HFFc6 (cell line): ENCODE results near the gene NDUFB3. TPM values are rescaled to one million over a fixed set of nuclear protein-coding genes. Genes with fewer than 3 reads are reported as not detected.

Experiments
- DNase-seq: peaks from one replicate; pipeline ENCODE4 v3.0.0-alpha.2; 2018
- H3K27ac Mint-ChIP-seq: 2 replicates; pipeline ENCODE4 v1.8.0; 2020; ENCODE audit warnings: mild to moderate bottlenecking, mixed read lengths
- H3K27me3 Mint-ChIP-seq: 2 replicates; pipeline ENCODE4 v1.8.0; 2021; ENCODE audit warnings: mild to moderate bottlenecking, moderate library complexity, mixed read lengths; ENCODE audit not compliant: insufficient read depth
- H3K36me3 Mint-ChIP-seq: 2 replicates; pipeline ENCODE4 v1.8.0; 2021; ENCODE audit warnings: low read depth, mixed read lengths
- H3K4me1 Mint-ChIP-seq: 2 replicates; pipeline ENCODE4 v1.8.0; 2020; ENCODE audit warnings: low read depth, mixed read lengths
- H3K4me3 Mint-ChIP-seq: 2 replicates; pipeline ENCODE4 v1.8.0; 2020; ENCODE audit warnings: mild to moderate bottlenecking, moderate library complexity, mixed read lengths
- H3K9me3 Mint-ChIP-seq: 2 replicates; pipeline ENCODE4 v1.8.0; 2020; ENCODE audit warnings: mild to moderate bottlenecking, mixed read lengths
- CTCF ChIP-seq: fragments of 200-600 bp; sonication (generic); IDR thresholded peaks from 2 replicates; pipeline ENCODE4 v1.5.0; 2021; ENCODE audit warnings: antibody characterized with exemption, mild to moderate bottlenecking
- total RNA-seq, 6 experiments: library from RNA; stranded (reverse); fragmentation: NEBNext Ultra II Directional; extraction: Animal tissue kit (Norgen Biotek cat#: 25700); gene quantifications; 2 replicates in 1 of 6; 3 replicates in 5 of 6; pipeline ENCODE4 v1.2.3, GENCODE V29; 2021

The NDUFB3 gene
- total RNA-seq, 6 experiments from 2014 or later, result 132 to 167 (median 151) TPM

- Mint-ChIP-seq H3K27me3 (no peaks in the 10 kb centered on the region), H3K4me1 (no peaks in the 10 kb centered on the region), H3K4me3 (no peak overlapping the region), H3K36me3 (peaks cover 7% of the 10 kb centered on the region; the same call in 1 of the 2 replicates), H3K9me3 (no peaks in the 10 kb centered on the region), H3K27ac (no peak overlapping the region)
- DNase-seq, result no peak
- TF ChIP-seq CTCF, result no peak
Observed at GRCh38 chr2:201105759-201106158, 34.0 kb downstream of the NDUFB3 start.

DNA sequence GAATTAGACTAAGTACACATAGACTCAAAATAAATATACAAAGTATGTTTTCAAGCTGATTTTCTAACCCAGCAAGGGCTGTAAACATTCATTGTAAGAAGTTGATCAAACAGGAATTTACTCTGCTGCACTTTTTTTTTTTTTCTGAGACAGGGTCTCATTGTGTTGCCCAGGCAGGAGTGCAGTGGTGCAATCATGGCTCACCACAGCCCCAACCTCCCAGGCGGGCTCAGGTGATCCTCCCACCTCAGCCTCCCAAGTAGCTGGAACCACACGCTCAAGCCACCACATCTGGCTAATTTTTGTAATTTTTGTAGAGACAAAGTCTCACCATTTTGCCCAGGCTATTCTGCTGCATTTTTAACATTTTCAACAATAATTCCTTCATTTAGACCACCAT, 35.8 kb downstream of the NDUFB3 start:
- TF ChIP-seq CTCF, result no peak
- no peaks in the 10 kb centered on the region for H3K4me1 Mint-ChIP-seq
- no peak overlapping the region for H3K4me3 Mint-ChIP-seq
- peaks cover 7% of the 10 kb centered on the region; the same call in 1 of the 2 replicates for H3K36me3 Mint-ChIP-seq
- no peaks in the 10 kb centered on the region for H3K27me3 Mint-ChIP-seq
- no peak for DNase-seq
- H3K9me3 Mint-ChIP-seq, result no peaks in the 10 kb centered on the region
- H3K27ac Mint-ChIP-seq, result no peak overlapping the region

DNA sequence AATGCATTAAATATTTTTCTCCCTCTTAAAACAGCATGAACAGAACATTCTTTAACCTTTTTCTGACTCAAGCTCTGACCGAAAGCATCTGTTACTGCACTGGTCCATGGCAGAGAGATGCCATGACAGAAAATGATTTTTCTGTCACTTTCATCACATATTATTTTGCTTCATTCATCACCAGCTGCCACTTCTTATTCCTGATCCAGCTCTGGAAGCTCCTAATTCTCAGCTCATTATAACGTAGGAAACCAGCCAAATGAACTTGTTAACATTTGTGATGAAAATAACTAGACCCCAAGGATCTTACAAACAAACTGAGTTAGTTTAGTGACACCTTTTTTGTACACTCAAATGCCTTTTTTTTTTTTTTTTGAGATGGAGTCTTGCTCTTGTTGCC, 36.5 kb downstream of the NDUFB3 start:
- H3K27ac Mint-ChIP-seq, result no peak overlapping the region
- 0 out of 2 replicates have a peak, but pooled peaks cover under 1% of the 10 kb centered on the region for H3K4me1 Mint-ChIP-seq
- H3K27me3 Mint-ChIP-seq, result no peaks in the 10 kb centered on the region
- H3K9me3 Mint-ChIP-seq, result no peaks in the 10 kb centered on the region
- H3K36me3 Mint-ChIP-seq, result peaks cover 7% of the 10 kb centered on the region; the same call in 1 of the 2 replicates
- no peak for TF ChIP-seq CTCF
- no peak for DNase-seq
- H3K4me3 Mint-ChIP-seq, result no peak overlapping the region

DNA sequence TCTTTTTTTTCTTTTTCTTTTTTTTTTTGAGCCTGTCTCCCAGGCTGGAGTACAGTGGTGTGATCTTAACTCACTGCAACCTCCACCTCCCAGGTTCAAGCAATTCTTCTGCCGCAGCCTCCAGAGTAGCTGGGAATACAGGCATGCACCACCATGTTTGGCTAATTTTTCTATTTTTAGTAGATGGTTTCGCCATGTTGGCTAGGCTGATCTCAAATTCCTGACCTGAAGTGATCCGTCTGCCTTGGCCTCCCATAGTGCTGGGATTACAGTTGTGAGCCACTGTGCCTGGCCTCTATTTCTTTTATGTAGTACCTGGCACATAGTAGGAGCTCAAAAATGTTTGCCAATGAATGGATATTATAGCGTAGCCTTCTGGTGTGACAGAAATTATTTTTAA, 37.4 kb downstream of the NDUFB3 start:
- Mint-ChIP-seq H3K9me3 (no peaks in the 10 kb centered on the region), H3K4me3 (no peak overlapping the region), H3K27ac (no peak overlapping the region), H3K4me1 (0 out of 2 replicates have a peak, but pooled peaks cover 5% of the 10 kb centered on the region), H3K36me3 (peaks cover 7% of the 10 kb centered on the region; the same call in 1 of the 2 replicates), H3K27me3 (no peaks in the 10 kb centered on the region; the same call in 1 of the 2 replicates)
- no peak for DNase-seq
- no peak for TF ChIP-seq CTCF

DNA sequence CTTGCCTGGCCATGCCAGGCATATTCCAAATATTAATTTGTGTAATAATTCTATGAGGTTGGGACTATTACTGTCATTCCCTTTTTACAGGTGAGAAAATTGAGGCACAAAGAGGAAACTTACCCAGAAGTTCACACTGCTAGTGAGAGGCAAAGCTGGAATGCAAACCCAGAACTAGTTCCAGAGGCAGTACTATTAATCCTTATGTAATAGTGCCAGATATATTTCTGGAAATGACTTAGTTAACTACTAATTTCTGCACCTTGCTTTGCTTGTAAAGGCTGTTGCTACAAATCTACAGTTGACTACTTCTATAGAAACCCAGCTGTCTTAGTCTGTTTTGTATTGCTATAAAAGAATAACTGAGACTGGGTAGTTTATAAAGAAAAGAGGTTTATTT, 38.8 kb downstream of the NDUFB3 start:
- H3K4me3 Mint-ChIP-seq, result no peak overlapping the region
- no peaks in the 10 kb centered on the region; the same call in 1 of the 2 replicates for H3K27me3 Mint-ChIP-seq
- TF ChIP-seq CTCF, result no peak
- peaks cover 17% of the 10 kb centered on the region for H3K4me1 Mint-ChIP-seq
- H3K27ac Mint-ChIP-seq, result no peak overlapping the region
- DNase-seq, result no peak
- H3K36me3 Mint-ChIP-seq, result peaks cover 14% of the 10 kb centered on the region; the same call in 1 of the 2 replicates
- no peaks in the 10 kb centered on the region for H3K9me3 Mint-ChIP-seq

DNA sequence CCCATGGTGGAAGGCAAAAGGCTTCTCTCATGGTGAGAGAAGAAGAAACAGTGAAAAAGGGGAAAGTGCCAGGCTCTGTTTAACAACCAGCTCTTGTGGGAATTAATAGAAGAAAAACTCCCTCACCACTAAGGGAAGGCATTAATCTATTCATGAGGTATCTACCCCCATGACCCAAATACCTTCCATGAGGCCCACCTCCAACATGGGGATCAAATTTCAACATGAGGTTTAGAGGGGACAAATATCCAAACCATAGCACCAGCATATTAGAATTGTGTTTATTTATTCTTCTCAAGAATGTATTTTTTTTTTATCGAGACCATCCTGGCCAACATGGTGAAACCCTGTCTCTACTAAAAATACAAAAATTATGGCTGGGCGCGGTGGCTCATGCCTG, 39.3 kb downstream of the NDUFB3 start:
- H3K4me3 Mint-ChIP-seq, result no peak overlapping the region
- no peak overlapping the region for H3K27ac Mint-ChIP-seq
- H3K9me3 Mint-ChIP-seq, result no peaks in the 10 kb centered on the region
- no peaks in the 10 kb centered on the region; the same call in 1 of the 2 replicates for H3K27me3 Mint-ChIP-seq
- no peak for DNase-seq
- TF ChIP-seq CTCF, result no peak
- peaks cover 17% of the 10 kb centered on the region for H3K4me1 Mint-ChIP-seq
- H3K36me3 Mint-ChIP-seq, result peaks cover 10% of the 10 kb centered on the region; the same call in 1 of the 2 replicates
